DLD1 (cell line): ENCODE measurements around the gene ZBED4.

Experiments
- in situ Hi-C: cut with HindIII; loops from 2 replicates; pipeline ENCODE4 v1.10.0; 2017; ENCODE audit warnings: low sequenced_read_pairs

The ZBED4 gene

DNA sequence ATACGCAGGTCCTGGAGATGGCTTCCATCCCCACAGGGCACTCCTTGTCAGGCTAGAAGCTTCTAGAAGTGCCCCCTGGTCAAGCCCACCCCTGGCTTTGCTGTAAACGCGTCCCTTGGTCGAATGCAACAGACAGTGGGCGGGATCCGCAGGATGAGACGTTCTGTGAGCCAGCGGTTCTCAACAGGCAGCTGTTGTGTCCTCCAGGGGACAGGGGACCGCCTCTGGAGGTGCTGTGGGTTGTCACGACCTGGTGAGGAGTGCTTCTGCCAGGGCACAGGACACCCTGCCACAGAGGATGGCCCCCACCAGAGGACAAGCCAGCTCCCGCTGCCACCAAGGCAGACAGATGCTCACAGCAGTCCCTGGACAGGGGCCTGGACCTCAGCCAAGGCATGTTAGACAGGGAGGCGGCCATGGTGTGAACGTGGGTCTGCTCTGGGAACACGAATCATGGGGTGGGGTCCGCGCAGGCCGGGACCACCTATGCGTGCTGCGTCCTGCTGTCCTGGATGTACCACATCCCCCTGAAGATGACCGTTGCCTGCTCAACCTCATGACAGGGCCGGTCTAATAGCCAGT, 76.4 kb downstream of the ZBED4 start:
- in situ Hi-C loops: no loop called here

- in situ Hi-C loops: no loop called here
These were observed 77.2 kb downstream of the ZBED4 start for GRCh38 chr22:49930596-49931412.

DNA sequence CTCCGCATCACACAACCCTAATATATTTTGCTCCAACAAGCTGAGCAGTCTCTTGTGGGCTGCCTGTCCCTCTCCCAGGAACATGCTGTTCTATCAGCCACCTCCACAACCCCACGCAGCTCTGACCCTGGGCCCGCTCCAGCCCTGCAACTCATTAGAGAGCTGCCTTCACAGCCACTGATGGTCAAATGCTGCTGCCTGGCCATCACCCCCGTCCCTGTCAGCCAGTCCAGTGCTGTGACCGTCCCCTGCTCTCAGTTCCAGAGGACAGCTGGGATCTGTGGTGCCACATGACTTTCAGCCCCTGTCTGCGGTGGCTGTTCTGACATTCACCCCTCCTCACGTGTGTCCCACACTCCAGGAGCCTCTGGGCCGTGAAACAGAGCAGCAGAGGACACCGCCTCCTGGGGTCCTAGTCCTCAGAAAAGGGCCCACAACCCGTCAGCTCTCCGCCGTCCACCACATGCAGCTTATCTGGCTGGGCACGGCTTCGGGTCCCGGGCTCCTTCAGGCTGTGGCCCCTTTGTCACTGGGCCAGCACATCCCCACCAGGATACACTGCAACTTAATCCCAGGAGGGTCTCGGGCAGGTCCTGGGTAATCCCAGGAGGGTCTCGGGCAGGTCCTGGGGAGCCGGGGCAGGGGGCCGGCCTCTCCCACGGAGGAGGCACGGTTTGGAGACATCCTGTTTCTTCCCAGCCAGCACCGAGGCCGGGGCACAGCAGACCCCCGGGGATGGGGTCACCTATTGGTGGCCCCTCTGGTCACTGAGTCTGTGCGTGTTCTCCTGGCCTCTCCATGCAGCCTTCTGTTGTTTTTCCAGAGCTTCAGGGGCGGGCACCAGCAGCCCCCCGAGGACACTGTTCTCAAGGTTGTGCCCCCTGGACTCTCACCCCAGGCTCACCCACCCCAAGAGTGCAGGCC, 79.9 kb downstream of the ZBED4 start:
- in situ Hi-C loops: no loop called here

- in situ Hi-C loops: no loop called here
These were observed 80.7 kb downstream of the ZBED4 start for GRCh38 chr22:49934160-49934890.

DNA sequence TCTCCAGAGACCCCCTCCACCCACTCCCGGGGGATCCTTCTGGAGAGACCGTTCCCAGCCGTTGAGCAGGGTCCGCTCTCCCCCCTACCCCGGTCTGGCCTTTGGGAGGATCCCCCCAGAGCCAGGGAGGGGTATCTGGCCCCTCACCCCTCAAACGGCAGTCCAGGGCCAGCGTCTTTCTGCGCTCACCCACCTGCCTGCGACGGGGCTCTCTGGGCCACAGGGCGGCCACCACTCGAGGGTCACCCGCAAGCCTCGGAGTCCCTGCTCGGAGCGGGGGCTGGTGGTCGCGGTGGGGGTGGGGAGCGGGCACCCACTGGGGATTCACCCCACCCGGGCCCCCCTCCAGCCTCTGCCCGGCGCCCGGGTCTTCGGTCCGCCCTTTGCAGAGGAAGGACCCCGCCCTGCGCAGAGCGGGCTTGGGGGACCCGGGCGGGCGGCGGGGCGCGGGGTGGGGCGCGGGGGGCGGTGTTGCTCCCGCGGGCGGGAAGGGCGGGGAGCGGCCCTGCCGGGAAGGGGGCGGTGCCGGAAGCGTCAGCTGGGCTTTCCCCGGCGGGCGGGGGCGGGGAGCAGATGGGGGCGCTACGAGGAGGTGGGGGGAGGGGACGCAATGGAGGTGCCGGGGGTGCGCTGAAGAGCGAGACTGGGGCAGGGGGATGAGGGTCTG, 81.4 kb downstream of the ZBED4 start:
- in situ Hi-C loops: no loop called here

GRCh38 chr22:49935561-49935960, 81.9 kb downstream of the ZBED4 start:
- in situ Hi-C loops: no loop called here

GRCh38 chr22:49936018-49936972, 82.7 kb downstream of the ZBED4 start:
- in situ Hi-C loops: no loop called here

DNA sequence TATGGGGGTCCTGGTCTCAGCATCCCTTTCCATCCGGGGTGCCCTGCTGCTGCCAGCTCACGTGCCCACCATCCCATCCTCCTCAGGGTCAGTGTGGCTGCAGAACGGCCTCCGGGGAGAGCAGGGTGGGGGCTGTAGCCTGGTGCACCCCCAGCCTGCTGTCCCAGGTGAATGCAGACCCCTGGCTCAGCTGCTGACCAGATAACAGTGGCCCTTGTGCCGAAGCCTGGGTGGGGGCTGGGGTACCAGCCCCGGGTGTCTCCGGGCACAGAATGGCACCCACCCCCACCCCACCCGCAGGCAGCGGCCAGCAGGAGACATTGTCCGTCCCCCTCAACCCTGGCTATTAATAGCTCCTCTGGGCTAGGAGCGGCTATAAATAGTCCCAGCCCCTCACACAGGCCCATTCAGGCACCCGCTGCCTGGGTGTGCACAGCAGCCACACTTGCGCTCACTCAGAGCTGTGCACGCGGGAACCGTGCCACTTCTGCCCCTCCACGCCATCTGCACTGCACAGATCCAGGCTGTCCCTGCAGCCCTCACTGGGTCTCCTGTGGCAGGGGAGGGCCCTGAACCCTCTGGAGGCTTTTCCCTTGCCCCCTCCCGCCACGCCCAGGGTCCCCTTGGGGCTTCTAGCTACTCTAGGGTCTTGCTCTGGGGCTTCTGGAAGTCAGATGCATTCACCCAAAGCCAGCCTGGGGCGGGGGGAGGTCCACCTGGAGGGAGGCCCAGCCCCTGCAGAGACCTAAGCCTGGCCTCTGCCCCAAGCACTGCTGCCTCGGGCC, 83.5 kb downstream of the ZBED4 start:
- in situ Hi-C loops: no loop called here

GRCh38 chr22:49937758-49938564, 84.3 kb downstream of the ZBED4 start:
- in situ Hi-C loops: no loop called here

DNA sequence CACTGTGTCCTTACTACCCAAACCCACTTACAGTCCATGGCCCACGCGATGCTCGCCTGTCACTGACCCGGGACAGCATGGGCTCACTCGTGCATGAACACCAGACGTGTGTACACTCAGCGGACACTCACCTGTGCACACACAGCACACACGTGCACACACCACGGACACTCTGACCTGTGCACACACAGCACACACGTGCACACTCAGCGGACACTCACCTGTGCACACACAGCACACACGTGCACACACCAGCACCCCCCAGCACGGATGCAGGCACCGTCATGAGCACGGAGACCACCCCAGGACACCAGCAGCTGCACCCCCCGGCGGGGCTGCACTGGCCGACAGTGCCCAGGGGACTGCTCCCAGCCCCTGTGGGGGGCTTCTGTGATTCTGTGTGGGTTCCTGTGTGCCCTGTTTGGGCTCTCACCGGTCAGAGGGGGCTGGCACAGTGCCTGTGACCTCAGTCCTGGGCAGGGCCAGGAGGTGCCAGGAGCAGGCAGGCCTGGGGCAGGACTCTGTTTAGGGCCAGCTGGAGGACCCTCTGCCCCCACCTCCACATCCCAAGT, 85.0 kb downstream of the ZBED4 start:
- in situ Hi-C loops: no loop called here
